GM21447 (cell line): ENCODE results near the gene ACSS3.

ENCODE experiments used
- ATAC-seq: cut with Tn5 transposase; IDR thresholded peaks from one replicate; pipeline ENCODE4 v1.9.1; 2021; ENCODE audit not compliant: unreplicated experiment

Gene ACSS3

DNA sequence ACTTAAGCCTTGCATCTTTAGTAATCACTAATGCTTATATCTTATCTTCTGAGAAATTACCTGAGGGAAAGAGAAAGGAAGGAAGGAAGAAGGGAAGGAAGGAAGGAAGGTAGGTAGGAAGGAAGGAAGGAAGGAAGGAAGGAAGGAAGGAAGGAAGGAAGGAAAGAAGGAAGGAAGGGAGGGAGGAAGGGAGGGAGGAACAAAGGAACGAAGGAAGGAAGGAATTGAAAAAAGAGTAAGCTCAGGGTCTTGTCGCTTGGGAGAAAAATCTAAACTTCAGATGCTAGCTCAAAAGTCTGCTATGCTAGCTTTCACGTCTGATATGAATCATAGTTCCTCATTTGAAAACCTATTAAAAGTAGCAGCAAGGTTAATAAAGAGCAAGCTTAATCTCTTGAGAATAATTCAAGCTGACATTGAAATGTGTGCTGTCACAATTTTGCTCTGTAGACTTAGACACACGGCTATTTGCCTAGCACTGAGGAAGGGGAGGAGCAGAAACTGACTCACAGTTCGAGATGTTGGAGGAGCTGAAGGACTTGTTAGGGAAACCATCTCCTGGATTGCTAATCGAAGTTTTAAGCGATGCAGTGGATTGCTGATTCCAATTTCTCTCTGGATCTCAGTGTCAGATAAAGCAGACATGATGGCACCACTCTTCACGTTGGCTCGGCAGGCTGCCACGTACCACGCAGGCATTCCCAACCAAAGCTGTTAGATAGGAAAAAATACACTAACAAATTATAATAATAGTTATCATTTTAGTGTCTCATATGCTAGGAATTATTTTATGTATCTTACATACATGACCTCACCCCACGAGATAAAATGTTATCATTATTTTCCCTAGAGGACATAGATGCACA, 216.7 kb downstream of the ACSS3 start:
- ATAC-seq = no peak

DNA sequence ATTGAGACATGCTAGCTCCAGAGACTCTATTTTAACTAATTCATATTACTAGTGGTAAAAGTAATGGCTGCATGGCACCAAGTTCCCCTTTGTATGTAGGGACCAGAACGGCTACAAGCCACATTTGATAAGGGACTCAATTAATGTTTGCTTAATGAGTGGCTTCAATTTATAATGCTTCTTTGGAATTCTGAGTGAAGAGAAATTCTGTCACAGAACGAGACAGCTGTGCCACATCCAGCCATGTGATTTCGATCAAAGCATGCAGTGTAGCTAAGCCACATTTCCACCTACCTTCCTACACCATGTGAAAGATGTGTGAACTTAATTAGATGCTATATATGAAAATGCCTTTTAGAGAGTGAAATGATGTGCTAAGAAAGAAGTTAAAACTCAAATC, 217.4 kb downstream of the ACSS3 start:
- no peak for ATAC-seq

DNA sequence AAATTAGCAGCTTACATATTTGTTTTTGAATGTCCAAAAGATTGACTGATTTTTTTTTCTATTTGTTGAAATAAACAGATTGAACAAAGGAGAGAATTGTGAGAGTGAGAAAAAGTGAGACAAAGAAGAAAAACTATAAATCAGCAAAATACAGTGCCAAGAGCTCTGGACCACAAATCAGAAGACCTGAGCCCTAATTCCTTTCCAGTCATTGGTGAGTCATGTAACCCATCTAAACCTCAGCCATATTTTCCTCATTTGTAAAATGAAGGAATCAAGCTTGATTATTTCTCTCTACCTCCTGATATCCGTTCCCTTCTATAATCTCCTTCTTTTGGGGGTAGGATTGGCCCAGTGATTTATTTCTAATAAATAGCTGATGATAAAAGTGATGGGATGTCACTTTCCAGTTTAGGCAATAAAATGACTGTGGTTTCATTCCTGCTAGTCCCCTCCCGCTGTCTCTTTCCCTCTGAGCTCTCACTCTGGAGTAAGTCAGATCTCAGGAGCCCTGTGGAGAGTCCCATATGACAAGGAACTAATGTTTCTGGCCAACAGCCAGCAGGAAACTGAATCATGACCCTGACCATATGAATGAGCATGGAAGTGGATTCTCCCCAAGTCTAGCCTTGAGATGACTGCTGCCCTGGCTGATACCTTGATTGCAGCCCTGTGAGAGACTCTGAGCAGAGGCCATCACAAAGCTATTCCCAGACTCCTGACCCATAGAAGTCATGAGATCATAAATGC, 218.9 kb downstream of the ACSS3 start:
- ATAC-seq = no peak

DNA sequence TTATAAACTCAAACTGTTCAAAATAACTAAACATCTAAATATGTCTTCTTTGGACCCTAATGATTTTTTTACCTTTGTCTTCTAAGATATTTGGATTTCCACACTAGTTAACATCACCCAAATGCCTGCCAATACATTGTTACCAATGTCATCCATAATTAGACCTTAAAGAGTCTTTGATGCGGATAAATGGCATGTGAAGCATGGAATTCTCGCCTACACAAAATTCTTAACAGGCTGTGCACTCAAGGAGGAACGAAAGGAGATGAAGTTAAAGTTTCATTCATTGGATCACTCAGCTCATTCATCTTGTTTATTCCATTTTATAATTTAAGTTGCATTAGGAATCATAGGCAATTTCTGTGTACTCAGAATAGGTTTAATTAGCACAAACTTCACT, 219.7 kb downstream of the ACSS3 start:
- no peak for ATAC-seq

DNA sequence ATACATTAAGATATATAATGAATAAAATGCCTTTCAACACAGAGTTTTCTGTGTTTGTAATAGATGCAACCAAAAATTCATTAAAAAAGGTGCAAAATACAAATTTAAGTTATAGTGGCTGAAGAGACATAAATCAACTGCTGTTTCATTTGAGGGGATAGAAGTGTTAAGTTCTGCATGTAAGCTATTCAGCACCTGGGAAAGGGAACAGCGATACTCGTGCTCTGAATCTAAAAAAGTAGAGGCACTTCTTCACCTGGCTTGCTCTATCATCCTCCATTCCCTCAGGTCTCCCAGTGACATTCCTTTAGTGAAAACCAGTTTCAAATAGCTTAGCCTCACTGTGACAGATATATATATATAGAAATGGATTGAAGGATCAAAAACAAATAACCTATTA, 222.6 kb downstream of the ACSS3 start:
- ATAC-seq = no peak

DNA sequence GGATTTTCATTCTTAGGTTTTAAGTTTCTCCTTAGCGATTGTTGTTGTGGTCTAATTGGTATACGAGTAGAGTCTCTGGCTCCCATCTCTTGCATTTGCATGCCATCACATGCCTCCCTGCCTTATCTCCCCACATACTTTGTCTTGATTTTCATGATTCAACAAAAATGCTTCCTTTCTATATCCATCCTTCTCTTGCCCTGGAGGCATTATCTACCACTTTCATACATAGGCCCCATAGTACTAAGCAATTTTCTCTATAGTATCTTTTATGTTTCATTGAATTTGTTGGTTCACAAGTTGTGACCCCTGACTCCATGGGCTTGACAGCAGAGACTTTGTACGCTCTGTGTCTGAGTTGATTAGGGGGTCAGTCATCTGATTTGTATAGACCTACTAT, 226.1 kb downstream of the ACSS3 start:
- no peak for ATAC-seq
